ENCODE data around the gene HJV.

HJV gene

DNA sequence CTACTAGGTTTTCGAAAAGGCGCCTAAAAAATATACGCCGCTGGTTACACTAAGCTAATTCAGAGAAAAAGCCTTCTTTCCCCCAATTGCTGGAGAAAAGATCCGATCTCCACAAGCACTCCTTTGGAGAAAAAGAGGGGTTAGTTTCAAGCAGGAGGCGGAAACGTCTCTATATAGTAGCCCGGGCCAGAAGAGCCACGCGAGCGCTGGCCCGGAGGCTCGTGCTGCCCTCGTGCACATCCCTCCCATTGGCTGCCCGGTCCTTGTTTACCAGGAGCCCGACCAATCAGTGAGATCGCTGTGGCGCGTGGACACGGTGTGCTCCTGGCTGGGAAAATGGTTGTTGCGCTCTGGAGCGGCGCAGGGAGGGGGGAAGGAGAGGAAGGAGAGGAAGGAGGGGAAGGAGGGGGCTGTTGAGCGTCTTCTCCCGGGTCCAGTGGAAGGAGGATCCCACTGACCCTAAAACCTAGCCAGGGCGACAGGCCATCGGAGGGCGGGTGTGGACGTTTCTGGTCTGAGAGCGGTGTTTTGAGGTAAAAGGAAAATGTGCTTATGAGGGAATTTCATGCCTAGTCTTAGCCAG is 25.0 kb downstream of the HJV start, which contains the start of gene TXNIP:
TXNIP (minus strand) TSS at position 147 of the 583 bp plus-strand sequence. CDS start 313 bp downstream, outside the sequence.
- peak within 1 kb of the TSS; percentile 92 for H3K27ac ChIP-seq
- TF ChIP-seq ZFX (IDR thresholded peaks at IDR 0.05), result no peak
- TF ChIP-seq, protein P1, sequence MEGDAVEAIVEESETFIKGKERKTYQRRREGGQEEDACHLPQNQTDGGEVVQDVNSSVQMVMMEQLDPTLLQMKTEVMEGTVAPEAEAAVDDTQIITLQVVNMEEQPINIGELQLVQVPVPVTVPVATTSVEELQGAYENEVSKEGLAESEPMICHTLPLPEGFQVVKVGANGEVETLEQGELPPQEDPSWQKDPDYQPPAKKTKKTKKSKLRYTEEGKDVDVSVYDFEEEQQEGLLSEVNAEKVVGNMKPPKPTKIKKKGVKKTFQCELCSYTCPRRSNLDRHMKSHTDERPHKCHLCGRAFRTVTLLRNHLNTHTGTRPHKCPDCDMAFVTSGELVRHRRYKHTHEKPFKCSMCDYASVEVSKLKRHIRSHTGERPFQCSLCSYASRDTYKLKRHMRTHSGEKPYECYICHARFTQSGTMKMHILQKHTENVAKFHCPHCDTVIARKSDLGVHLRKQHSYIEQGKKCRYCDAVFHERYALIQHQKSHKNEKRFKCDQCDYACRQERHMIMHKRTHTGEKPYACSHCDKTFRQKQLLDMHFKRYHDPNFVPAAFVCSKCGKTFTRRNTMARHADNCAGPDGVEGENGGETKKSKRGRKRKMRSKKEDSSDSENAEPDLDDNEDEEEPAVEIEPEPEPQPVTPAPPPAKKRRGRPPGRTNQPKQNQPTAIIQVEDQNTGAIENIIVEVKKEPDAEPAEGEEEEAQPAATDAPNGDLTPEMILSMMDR (conservative IDR thresholded peaks at IDR 0.05), result no peak

GRCh38 chr1:145995964-145996432 is 25.5 kb downstream of the HJV start:
- H3K27ac ChIP-seq, result peak overlapping the region; percentile 92

DNA sequence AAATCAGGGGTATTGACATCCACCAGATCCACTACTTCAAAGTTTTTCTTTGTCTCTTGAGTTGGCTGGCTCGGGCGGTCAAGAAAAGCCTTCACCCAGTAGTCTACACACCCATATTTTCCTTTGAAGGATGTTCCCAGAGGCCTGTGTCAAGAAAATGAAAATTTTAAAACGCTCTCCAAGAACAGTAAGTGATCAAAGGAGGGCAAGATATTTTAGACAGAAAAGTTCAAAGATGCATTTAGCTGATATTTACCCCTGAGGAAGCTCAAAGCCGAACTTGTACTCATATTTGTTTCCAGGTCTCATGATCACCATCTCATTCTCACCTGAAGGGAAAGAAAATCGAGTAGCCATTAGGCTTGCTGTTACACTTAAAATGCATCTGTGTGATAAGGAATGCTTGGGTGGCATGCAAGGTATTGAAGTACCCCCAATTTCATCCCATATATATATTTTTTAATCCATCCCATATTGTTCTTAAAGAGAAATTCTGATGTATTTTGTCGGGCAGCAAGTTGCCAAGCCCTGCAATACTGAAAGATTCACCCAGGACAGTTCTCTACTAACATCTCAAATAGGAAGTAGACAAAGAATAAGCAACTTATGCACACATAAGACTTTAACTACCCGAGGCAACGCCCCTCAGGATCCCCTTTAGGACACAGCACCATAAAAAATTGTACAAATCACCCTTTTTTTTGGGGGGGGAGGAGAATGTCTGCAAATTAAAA is 26.2 kb downstream of the HJV start:
- peak overlapping the region; percentile 92 for H3K27ac ChIP-seq
- no peak for TF ChIP-seq ZFX (IDR thresholded peaks at IDR 0.05)
- TF ChIP-seq, protein P1 (conservative IDR thresholded peaks at IDR 0.05), result no peak

More at GRCh38 chr1:145995964-145996432, 25.5 kb downstream of the HJV start:
- TF ChIP-seq, protein P1 (conservative IDR thresholded peaks at IDR 0.05), result no peak
- no peak for TF ChIP-seq ZFX (IDR thresholded peaks at IDR 0.05)

DNA sequence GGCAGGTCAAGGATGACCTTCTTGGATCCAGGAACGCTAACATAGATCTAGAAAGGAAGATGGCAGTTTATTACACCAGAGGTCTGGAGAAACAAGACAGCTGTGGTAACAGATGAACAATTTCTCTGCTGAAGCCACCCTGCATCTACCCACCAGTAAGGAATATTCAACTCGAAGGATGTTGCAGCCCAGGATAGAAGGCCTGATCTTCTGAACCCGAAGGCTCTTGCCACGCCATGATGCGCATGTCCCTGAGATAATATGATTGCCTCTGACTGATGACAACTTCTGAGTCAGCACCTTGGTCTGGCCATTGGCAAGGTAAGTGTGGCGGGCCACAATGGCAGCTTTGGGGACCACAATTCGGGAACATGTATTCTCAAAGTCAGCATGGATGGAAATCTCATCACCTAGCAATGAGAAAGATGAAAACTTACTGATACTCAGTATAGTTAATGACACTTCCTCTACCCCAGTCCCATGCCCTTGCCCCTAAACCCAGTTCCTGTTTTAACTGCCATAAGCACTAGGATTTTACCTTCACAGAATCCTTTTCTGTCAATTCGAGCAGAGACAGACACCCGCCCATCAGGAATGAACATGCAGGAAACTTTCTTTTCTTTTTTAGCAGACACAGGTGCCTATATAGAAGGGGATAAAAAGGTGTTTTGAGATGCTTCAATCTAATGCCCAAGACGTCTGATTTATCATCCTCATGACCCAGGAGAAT is 27.0 kb downstream of the HJV start:
- H3K27ac ChIP-seq, result peak overlapping the region; percentile 15; the same call in 1 of the 2 replicates

GRCh38 chr1:145993618-145994390 is 27.7 kb downstream of the HJV start:
- TF ChIP-seq, protein P1 (conservative IDR thresholded peaks at IDR 0.05), result no peak
- no peak for TF ChIP-seq ZFX (IDR thresholded peaks at IDR 0.05)
- H3K27ac ChIP-seq, result peak overlapping the region; percentile 15; the same call in 1 of the 2 replicates

More for the DNA sequence above, 27.0 kb downstream of the HJV start:
- TF ChIP-seq, protein P1 (conservative IDR thresholded peaks at IDR 0.05), result no peak
- TF ChIP-seq ZFX (IDR thresholded peaks at IDR 0.05), result no peak

DNA sequence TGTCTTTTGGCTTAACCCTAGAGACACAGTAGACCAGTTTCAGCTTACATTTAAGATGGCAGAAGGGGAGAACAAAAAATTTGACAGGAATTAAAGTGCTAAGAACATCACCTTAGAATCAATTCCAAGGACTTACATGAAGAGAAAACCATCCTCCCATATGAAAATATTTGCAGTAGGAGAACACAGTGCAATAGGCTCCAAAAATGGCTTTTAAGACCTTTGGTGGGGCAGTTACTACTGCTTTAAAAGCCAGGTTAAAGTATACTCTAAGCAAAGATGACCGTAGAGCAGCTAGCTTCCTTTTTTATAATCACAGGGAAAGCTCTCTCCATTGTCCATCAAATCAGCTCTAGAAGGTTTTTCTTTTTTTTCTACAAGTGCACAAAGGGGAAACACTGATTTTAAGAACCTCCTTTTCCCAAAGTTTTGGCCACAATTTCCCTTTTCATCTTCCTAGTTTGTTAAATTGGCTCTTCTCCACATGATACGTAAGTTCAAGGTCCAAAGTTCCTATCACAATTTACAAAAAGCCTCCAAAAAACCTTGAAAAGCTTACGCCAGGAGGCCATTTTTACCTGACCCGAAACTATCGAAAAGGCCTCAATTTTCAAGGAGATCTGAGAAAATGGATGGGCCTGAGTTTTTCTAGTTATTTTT is 28.4 kb downstream of the HJV start:
- no peak for TF ChIP-seq ZFX (IDR thresholded peaks at IDR 0.05)
- no peak overlapping the region; the same call in 1 of the 2 replicates for H3K27ac ChIP-seq

- H3K27ac ChIP-seq, result no peak overlapping the region
- TF ChIP-seq ZFX (IDR thresholded peaks at IDR 0.05), result no peak
- TF ChIP-seq, protein P1 (conservative IDR thresholded peaks at IDR 0.05), result no peak
Observed at GRCh38 chr1:145992502-145992936, 29.0 kb downstream of the HJV start.
